GM23248 (cell line): ENCODE measurements around the gene SPACA7.

Source experiments
- EZH2 ChIP-seq: fragments of 200-600 bp; sonication (generic); IDR thresholded peaks from 2 replicates; pipeline ENCODE4 v1.6.1; 2018; ENCODE audit warnings: antibody characterized with exemption, mild to moderate bottlenecking; ENCODE audit not compliant: insufficient read depth, poor library complexity, severe bottlenecking
- EZH2phosphoT487 ChIP-seq: fragments of 200-600 bp; sonication (generic); IDR thresholded peaks from 2 replicates; pipeline ENCODE4 v1.6.1; 2018; ENCODE audit warnings: antibody characterized with exemption, moderate library complexity, mild to moderate bottlenecking, low read depth; ENCODE audit not compliant: insufficient read depth

GRCh38 chr13:112453874-112454647 is 77.9 kb downstream of the SPACA7 start:
- TF ChIP-seq EZH2 (no peak), EZH2phosphoT487 (no peak)
